ENCODE data around the gene NRSN1. TPM values are rescaled to one million over a fixed set of nuclear protein-coding genes. Genes with fewer than 3 reads are reported as not detected.

NRSN1 gene
- total RNA-seq, result not detected
- polyA plus RNA-seq, result not detected
- 0 reads per million in 6 experiments for total RNA-seq

DNA sequence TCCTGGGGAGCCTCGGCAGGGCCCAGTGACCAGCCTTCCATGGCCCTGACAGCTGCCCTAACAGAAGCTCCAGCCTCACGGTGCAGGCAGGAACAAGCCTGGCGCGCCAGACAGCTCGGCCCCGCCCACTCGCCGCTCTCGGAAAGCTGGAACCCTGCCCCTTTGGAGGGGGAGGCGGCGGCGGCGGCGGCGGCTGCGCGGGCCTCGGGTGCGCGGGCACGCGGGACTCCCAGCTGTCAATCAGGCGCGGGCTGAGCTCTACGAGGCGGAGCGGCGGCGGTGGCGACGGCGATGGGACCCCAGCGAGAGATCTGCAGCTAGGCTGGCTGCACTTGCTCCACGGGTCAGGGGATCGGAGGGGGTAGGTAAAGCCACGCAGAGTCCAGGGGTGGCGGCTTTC is at the start of gene NRSN1:
TSS of gene NRSN1 (plus strand) at position 236 of the 400 bp plus-strand sequence. CDS start 8,113 bp downstream, outside the sequence.
- peaks cover 0 to 2% (median 0%) of the 10 kb centered on the region in 3 donors for H3K36me3 Mint-ChIP-seq
- POLR2A ChIA-PET, result no interaction called here
- DNase-seq (no peak), ATAC-seq (no peak)
- H3K9me3 Mint-ChIP-seq, result peaks cover 6 to 19% (median 12%) of the 10 kb centered on the region in 9 donors
- H3K4me1 Mint-ChIP-seq, result peaks cover 4 to 9% (median 7%) of the 10 kb centered on the region in 4 donors
- peaks cover 35 to 74% (median 39%) of the 10 kb centered on the region in 5 donors for H3K27me3 Mint-ChIP-seq
- H3K4me3 Mint-ChIP-seq, result peak within 1 kb of the TSS in 3 of 10 donors; percentile 13 to 44 (median 14)
- no peak within 1 kb of the TSS for H3K27ac Mint-ChIP-seq

DNA sequence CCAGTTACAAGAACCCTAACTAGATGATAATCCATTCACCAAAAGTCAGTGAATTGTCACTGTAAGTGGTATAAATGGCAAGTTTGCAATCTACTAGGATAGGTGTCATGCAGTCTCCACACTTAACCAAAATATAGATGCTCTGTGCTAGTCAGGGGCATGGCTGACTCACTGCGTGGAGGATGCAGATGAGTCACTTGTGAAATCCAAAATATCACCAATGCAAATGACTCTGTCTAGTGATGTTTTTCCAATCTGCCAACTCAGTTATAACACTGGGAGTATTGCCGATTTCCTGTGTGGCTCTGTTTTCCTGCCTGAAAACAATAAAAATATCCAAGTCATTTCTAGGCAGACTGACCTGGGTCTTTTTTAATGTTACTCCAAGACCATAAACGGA is 47.8 kb upstream of the NRSN1 start:
- POLR2A ChIA-PET, result no interaction called here
- no peaks in the 10 kb centered on the region for H3K4me1 Mint-ChIP-seq
- peaks cover 3 to 29% (median 13%) of the 10 kb centered on the region in 5 donors for H3K27me3 Mint-ChIP-seq
- H3K27ac Mint-ChIP-seq, result peak overlapping the region in 1 of 10 donors; percentile 37
- no peak for DNase-seq
- no peak overlapping the region for H3K4me3 Mint-ChIP-seq
- peaks cover 0 to 19% (median 8%) of the 10 kb centered on the region in 9 donors for H3K9me3 Mint-ChIP-seq
- ATAC-seq, result no peak
- H3K36me3 Mint-ChIP-seq, result no peaks in the 10 kb centered on the region

- DNase-seq (no peak), ATAC-seq (no peak)
- POLR2A ChIA-PET, result no interaction called here
- Mint-ChIP-seq H3K27me3 (peaks cover 3 to 29% (median 13%) of the 10 kb centered on the region in 5 donors), H3K36me3 (no peaks in the 10 kb centered on the region), H3K4me3 (no peak overlapping the region), H3K9me3 (peaks cover 0 to 19% (median 8%) of the 10 kb centered on the region in 9 donors), H3K27ac (no peak overlapping the region), H3K4me1 (no peaks in the 10 kb centered on the region)
Observed at GRCh38 chr6:24079076-24079475, 46.9 kb upstream of the NRSN1 start.

DNA sequence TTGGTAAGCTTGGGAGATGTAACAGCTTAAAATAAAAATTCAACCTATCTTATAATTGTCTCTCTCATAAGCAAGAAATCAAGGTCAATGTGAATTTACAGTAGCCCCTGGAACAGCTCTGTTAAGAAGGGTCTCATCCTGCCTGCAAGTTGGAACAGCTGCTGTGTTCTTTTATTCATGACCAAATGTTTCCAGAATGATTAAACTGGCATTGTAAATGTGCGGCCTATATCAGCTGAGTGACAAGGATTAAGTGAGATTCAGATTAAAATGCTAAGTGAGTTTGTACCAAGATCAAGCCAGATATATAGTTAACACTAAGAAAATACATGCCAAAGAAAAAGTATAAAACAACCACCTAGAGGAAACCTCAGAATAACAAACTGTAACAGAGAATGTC is 45.3 kb upstream of the NRSN1 start:
- DNase-seq (no peak), ATAC-seq (no peak)
- POLR2A ChIA-PET, result no interaction called here
- Mint-ChIP-seq H3K4me3 (no peak overlapping the region), H3K4me1 (no peaks in the 10 kb centered on the region), H3K9me3 (peaks cover 0 to 19% (median 7%) of the 10 kb centered on the region in 9 donors), H3K27me3 (peaks cover 3 to 29% (median 13%) of the 10 kb centered on the region in 5 donors), H3K36me3 (no peaks in the 10 kb centered on the region), H3K27ac (no peak overlapping the region)

GRCh38 chr6:24089736-24090135 is 36.3 kb upstream of the NRSN1 start:
- H3K4me1 Mint-ChIP-seq, result no peaks in the 10 kb centered on the region
- no peak overlapping the region for H3K4me3 Mint-ChIP-seq
- no peaks in the 10 kb centered on the region for H3K36me3 Mint-ChIP-seq
- DNase-seq (no peak), ATAC-seq (no peak)
- POLR2A ChIA-PET, result no interaction called here
- no peak overlapping the region for H3K27ac Mint-ChIP-seq
- peaks cover 0 to 4% (median 0%) of the 10 kb centered on the region in 9 donors for H3K9me3 Mint-ChIP-seq
- H3K27me3 Mint-ChIP-seq, result peaks cover 0 to 4% (median 2%) of the 10 kb centered on the region in 5 donors

- Mint-ChIP-seq H3K27ac (no peak overlapping the region), H3K4me1 (no peaks in the 10 kb centered on the region), H3K27me3 (peaks cover 5 to 11% (median 7%) of the 10 kb centered on the region in 5 donors), H3K36me3 (peaks cover 0 to 1% (median 0%) of the 10 kb centered on the region in 3 donors), H3K9me3 (peaks cover 0 to 6% (median 0%) of the 10 kb centered on the region in 9 donors), H3K4me3 (no peak overlapping the region)
- DNase-seq (no peak), ATAC-seq (no peak)
- POLR2A ChIA-PET, result no interaction called here
Observed at GRCh38 chr6:24092407-24092806, 33.6 kb upstream of the NRSN1 start.

DNA sequence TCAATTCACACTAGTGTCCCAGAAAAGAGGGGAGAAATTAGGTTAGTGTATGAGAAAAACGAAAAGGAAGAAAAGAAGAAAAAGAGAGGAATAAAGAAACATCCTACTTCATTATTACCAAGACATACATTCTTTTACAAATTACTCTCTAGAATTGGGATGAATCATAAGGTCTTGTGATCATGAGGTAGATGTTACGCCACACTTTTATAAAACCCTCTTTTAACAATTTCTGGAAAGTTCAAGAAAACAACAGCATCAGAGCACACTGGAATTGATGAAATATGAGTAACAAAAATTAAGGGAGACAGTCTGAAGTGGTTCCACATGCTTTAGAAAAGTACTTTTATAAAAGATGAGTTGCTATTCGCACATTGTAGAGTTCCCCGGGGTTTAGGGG is 32.6 kb upstream of the NRSN1 start:
- H3K27me3 Mint-ChIP-seq, result peaks cover 5 to 21% (median 9%) of the 10 kb centered on the region in 5 donors
- no peak for ATAC-seq
- H3K9me3 Mint-ChIP-seq, result peaks cover 0 to 7% (median 0%) of the 10 kb centered on the region in 9 donors
- POLR2A ChIA-PET, result no interaction called here
- no peak for DNase-seq
- no peak overlapping the region for H3K4me3 Mint-ChIP-seq
- H3K36me3 Mint-ChIP-seq, result peaks cover 0 to 1% (median 0%) of the 10 kb centered on the region in 3 donors
- no peak overlapping the region for H3K27ac Mint-ChIP-seq
- H3K4me1 Mint-ChIP-seq, result no peaks in the 10 kb centered on the region

- Mint-ChIP-seq H3K36me3 (peaks cover 0 to 1% (median 0%) of the 10 kb centered on the region in 3 donors), H3K4me1 (no peaks in the 10 kb centered on the region), H3K4me3 (no peak overlapping the region), H3K27me3 (peaks cover 4 to 37% (median 8%) of the 10 kb centered on the region in 5 donors), H3K9me3 (peaks cover 0 to 6% (median 0%) of the 10 kb centered on the region in 9 donors), H3K27ac (no peak overlapping the region)
- POLR2A ChIA-PET, result no interaction called here
- DNase-seq (no peak), ATAC-seq (no peak)
Observed at GRCh38 chr6:24099181-24099580, 26.8 kb upstream of the NRSN1 start.

DNA sequence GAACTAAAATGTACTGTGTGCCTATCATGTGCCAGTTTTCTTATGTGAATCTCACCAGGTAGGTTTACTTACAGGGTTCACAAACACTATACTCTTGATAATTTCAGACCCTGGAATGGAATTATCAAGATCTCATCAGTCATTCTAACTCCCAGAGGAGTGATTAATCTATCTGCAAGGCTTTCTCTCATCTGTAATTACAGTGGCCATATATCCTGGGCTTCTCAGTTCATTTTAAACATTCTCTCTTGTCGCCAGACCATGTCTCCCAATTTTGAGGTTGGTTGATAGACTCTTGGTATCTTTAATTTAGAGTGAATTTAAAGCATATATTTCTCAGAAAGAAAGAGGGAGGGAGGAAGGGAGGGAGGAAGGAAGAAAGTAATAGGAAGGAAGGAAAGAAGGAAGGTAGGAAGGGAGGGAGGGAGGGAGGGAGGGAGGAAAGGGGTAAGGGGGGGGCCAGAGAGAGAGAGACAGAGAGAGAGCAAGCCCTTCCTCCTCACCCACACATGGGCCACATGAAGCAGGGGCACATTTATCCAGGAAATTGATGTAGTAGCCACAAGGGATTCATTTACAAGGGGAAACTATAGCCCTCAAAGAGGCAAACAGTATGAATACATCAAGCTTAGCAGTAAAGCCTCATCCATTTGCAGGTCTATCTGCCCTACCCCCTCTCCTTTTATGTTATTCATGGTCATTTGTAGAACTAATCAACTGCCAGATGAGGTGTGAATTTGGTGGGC is 25.8 kb upstream of the NRSN1 start:
- DNase-seq (no peak), ATAC-seq (no peak)
- Mint-ChIP-seq H3K27me3 (peaks cover 4 to 37% (median 8%) of the 10 kb centered on the region in 5 donors), H3K27ac (no peak overlapping the region), H3K4me3 (no peak overlapping the region), H3K36me3 (peaks cover 0 to 1% (median 0%) of the 10 kb centered on the region in 3 donors), H3K9me3 (peaks cover 0 to 6% (median 0%) of the 10 kb centered on the region in 9 donors), H3K4me1 (no peaks in the 10 kb centered on the region)
- POLR2A ChIA-PET, result no interaction called here

DNA sequence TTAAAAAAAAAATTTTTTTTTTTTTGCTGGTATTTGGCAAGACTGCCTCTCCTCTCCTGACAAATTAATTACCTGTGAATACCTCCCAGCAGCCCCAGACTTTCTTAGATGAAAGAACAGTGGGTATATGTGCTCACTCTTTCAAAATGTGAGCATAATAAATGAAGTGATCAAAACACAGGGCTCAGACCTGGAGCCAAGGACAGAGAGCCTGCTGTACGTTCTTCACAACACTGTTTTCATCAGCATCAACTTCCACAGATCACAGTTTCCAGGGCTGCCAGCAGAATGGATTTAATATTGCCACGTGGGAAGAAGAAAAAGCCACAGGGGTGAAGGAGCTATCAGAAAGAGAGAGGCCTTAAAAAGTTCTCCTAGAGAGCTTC is 25.3 kb upstream of the NRSN1 start:
- ATAC-seq (no peak), DNase-seq (no peak)
- Mint-ChIP-seq H3K27me3 (peaks cover 4 to 37% (median 8%) of the 10 kb centered on the region in 5 donors), H3K4me3 (no peak overlapping the region), H3K36me3 (peaks cover 0 to 1% (median 0%) of the 10 kb centered on the region in 3 donors), H3K9me3 (peaks cover 0 to 6% (median 0%) of the 10 kb centered on the region in 9 donors), H3K27ac (no peak overlapping the region), H3K4me1 (no peaks in the 10 kb centered on the region)
- POLR2A ChIA-PET, result no interaction called here

DNA sequence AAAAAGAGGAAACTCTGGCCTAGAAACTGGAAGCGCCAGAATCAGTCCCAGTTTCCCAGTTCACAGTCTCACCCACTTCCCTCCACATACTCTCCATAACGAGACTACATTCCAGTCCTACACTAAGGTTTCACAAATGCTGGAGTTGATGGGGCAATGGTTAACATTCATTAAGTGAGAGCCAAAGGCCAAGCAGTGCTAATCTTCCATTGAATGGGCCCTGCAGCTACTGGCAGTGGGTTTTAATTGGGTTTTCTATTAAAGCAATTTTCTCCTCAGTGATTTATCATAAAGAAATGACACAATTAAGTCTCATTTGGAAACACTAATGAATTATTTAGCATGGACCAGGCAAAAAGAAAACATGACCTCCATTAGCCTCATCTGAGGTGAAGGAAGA is 20.8 kb upstream of the NRSN1 start:
- Mint-ChIP-seq H3K36me3 (no peaks in the 10 kb centered on the region), H3K9me3 (no peaks in the 10 kb centered on the region), H3K27ac (no peak overlapping the region), H3K4me1 (no peaks in the 10 kb centered on the region), H3K4me3 (no peak overlapping the region), H3K27me3 (peaks cover 0 to 25% (median 7%) of the 10 kb centered on the region in 5 donors)
- POLR2A ChIA-PET, result no interaction called here
- no peak for DNase-seq
- no peak for ATAC-seq

DNA sequence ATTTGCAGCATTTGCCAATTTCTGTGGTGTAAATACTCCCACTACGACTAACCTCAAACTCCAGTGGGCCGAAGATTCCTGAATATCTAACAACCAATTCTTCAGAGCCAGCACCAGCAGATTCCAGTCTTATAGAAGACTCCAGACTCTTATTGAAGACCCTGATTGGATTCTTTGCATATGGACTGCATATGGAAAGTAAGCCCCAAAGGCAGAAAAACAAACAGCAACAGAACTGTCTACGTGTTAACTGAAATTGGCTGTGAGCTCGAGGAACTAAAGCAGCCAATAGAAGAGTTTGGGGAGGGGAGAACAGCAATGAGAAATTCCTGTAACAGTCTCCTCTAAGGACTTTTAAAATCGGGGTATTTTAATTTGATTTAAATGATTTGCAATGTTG is 19.7 kb upstream of the NRSN1 start:
- Mint-ChIP-seq H3K4me3 (no peak overlapping the region), H3K9me3 (no peaks in the 10 kb centered on the region), H3K27ac (no peak overlapping the region), H3K4me1 (no peaks in the 10 kb centered on the region), H3K27me3 (peaks cover 0 to 25% (median 7%) of the 10 kb centered on the region in 5 donors), H3K36me3 (no peaks in the 10 kb centered on the region)
- DNase-seq, result no peak
- ATAC-seq, result no peak
- POLR2A ChIA-PET, result no interaction called here

DNA sequence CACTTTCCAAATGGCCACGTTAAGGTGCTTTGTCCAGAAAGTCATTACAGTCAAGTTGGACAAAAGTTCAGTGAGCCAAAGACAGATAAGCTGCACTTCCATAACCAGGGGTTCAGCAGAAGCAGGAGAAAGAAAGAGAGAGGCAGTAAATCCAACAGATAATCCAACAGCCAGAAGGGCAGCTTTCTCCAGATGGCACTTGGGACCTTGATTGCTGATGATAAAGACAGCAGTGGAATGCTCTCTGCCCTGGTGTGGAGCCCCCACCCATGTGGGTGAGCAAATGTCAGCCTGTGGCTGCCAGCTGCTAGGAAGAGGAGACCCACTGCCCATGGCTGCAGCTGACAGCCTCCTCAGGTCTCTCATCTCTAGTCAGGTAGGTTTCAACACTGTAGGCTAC is 18.7 kb upstream of the NRSN1 start:
- no peak for DNase-seq
- Mint-ChIP-seq H3K27me3 (peaks cover 0 to 15% (median 7%) of the 10 kb centered on the region in 5 donors), H3K4me3 (no peak overlapping the region), H3K4me1 (no peaks in the 10 kb centered on the region), H3K27ac (no peak overlapping the region), H3K9me3 (no peaks in the 10 kb centered on the region), H3K36me3 (no peaks in the 10 kb centered on the region)
- POLR2A ChIA-PET, result no interaction called here
- ATAC-seq, result no peak

Measured in naive thymus-derived CD8-positive, alpha-beta T cell (primary cell).